ENCODE data around the gene CCM2.

CCM2 gene

DNA sequence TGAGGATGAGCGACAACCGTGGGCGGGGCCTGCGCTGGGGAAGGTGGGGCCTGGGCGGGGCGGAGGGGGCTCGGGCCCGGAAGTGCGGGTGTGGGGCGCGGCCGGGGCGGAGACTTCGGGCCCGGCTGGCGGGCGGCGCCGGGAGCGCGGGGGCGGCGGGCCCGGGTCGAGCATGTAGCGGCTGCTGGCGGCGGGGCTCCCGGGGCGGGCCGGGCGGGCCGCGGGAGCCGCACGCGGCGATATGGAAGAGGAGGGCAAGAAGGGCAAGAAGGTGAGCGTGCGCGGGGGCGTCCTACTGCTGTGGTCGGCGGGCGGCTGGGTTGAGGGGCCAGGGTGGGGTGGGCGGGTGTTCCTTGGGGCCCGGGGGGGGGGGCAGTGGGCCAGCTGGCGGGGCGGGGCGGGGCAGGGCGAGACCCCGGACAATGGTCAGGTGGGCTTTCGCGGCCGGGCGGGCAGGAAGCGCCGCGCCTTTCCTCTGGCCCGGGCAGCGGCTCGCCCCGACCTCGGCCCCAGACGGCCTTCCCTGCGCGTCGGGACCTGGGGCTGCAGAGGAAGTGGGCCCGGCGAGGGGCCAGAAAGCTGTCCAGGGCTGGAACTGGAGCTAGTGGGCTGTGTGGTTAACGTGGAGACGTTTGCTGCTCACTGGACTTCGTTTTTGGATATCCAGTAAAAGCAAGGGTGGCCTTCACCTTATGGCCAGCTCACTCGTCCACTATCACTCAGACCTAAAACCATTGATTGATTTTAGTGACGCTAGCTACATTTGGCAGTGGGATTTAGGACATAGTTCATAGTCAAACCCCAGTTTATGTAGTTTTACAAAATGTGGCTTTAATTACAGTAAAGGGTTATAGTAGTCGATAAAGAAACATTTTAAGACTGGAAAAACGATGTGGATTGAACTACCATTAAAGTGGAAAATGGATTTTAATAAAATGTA, at the start of gene CCM2:
CCM2 (plus strand) TSS at position 109 of the 940 bp plus-strand sequence; CDS start at position 242, 133 bp downstream.
- peak within 1 kb of the TSS; percentile 78 to 98 (median 97) for H3K27ac Mint-ChIP-seq
- H3K4me3 Mint-ChIP-seq: peak within 1 kb of the TSS; percentile 86 to 93 (median 92)
- H3K27me3 Mint-ChIP-seq (ENCODE audit: low read depth): no peaks in the 10 kb centered on the region
- H3K4me1 Mint-ChIP-seq: peaks cover 22% of the 10 kb centered on the region
- TF ChIP-seq, protein P1, sequence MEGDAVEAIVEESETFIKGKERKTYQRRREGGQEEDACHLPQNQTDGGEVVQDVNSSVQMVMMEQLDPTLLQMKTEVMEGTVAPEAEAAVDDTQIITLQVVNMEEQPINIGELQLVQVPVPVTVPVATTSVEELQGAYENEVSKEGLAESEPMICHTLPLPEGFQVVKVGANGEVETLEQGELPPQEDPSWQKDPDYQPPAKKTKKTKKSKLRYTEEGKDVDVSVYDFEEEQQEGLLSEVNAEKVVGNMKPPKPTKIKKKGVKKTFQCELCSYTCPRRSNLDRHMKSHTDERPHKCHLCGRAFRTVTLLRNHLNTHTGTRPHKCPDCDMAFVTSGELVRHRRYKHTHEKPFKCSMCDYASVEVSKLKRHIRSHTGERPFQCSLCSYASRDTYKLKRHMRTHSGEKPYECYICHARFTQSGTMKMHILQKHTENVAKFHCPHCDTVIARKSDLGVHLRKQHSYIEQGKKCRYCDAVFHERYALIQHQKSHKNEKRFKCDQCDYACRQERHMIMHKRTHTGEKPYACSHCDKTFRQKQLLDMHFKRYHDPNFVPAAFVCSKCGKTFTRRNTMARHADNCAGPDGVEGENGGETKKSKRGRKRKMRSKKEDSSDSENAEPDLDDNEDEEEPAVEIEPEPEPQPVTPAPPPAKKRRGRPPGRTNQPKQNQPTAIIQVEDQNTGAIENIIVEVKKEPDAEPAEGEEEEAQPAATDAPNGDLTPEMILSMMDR (IDR thresholded peaks at IDR 0.05; ENCODE audit: unreplicated experiment in 3 of 3): no peak
- H3K9me3 Mint-ChIP-seq: no peaks in the 10 kb centered on the region
- peaks cover 3% of the 10 kb centered on the region for H3K36me3 Mint-ChIP-seq (ENCODE audit: low read depth)

DNA sequence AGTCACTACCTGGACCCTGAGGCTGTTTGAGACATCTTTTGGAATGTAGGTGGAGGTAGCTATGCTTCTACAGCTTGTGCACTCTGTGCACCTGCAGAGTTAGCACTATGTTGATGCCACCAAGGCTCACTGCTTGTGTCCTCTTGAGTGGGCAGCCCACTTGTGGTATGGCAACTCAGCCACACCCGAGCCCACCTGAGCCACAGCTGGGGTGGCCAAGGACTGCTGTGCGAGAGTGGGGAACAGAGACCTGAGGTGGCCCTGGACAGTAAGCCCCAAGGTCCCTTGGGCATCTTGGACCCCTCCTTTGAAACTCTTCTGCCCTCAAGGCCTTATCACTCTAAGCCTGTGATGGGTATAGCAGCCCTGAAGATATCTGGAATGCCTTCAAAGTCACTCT, 46.8 kb upstream of the CCM2 start:
- no peaks in the 10 kb centered on the region for H3K9me3 Mint-ChIP-seq
- TF ChIP-seq, protein P1 (IDR thresholded peaks at IDR 0.05; ENCODE audit: unreplicated experiment in 3 of 3): no peak
- peaks cover 5% of the 10 kb centered on the region for H3K4me1 Mint-ChIP-seq
- no peak overlapping the region for H3K27ac Mint-ChIP-seq
- H3K27me3 Mint-ChIP-seq (ENCODE audit: low read depth): peaks cover 8% of the 10 kb centered on the region
- no peak overlapping the region for H3K4me3 Mint-ChIP-seq
- no peaks in the 10 kb centered on the region for H3K36me3 Mint-ChIP-seq (ENCODE audit: low read depth)

GRCh38 chr7:44955733-44956132, 44.3 kb upstream of the CCM2 start:
- TF ChIP-seq, protein P1 (IDR thresholded peaks at IDR 0.05; ENCODE audit: unreplicated experiment in 3 of 3): no peak
- Mint-ChIP-seq H3K27ac (no peak overlapping the region), H3K4me1 (peaks cover 5% of the 10 kb centered on the region), H3K4me3 (no peak overlapping the region), H3K36me3 (ENCODE audit: low read depth) (no peaks in the 10 kb centered on the region), H3K9me3 (no peaks in the 10 kb centered on the region), H3K27me3 (ENCODE audit: low read depth) (peaks cover 10% of the 10 kb centered on the region)

GRCh38 chr7:44956157-44956766, 43.7 kb upstream of the CCM2 start:
- Mint-ChIP-seq H3K4me3 (no peak overlapping the region), H3K27ac (no peak overlapping the region), H3K36me3 (ENCODE audit: low read depth) (no peaks in the 10 kb centered on the region), H3K27me3 (ENCODE audit: low read depth) (peaks cover 10% of the 10 kb centered on the region), H3K9me3 (no peaks in the 10 kb centered on the region), H3K4me1 (peaks cover 5% of the 10 kb centered on the region)
- TF ChIP-seq, protein P1 (IDR thresholded peaks at IDR 0.05; ENCODE audit: unreplicated experiment in 3 of 3): no peak

GRCh38 chr7:44958645-44959344, 41.2 kb upstream of the CCM2 start:
- TF ChIP-seq, protein P1 (IDR thresholded peaks at IDR 0.05; ENCODE audit: unreplicated experiment in 3 of 3): no peak
- Mint-ChIP-seq H3K27ac (no peak overlapping the region), H3K4me3 (no peak overlapping the region), H3K4me1 (peaks cover 5% of the 10 kb centered on the region), H3K9me3 (no peaks in the 10 kb centered on the region), H3K27me3 (ENCODE audit: low read depth) (peaks cover 5% of the 10 kb centered on the region), H3K36me3 (ENCODE audit: low read depth) (no peaks in the 10 kb centered on the region)

Data from nephron (organoid).